ENCODE results near the gene IGSF3. TPM values are rescaled to one million over a fixed set of nuclear protein-coding genes. Genes with fewer than 3 reads are reported as not detected.
A peak's percentile ranks its signal among the peaks of the same experiment; 100 is the strongest.
"Not testable (repeated sequence)": the region's sequence is repeated elsewhere in the genome, so short reads cannot be mapped to it uniquely, and the experiment has no call there.

IGSF3 gene
- total RNA-seq, 1 experiment from 2014 or later: 22.7 TPM

- H3K27ac ChIP-seq; H3K36me3 ChIP-seq; H3K4me1 ChIP-seq; H3K27me3 ChIP-seq; H3K9me3 ChIP-seq (replicated peaks); H3K4me3 ChIP-seq; DNase-seq: not testable (repeated sequence)
Observed at GRCh38 chr1:116642311-116643280, 24.9 kb downstream of the IGSF3 start.

- not testable (repeated sequence) for H3K4me1 ChIP-seq; DNase-seq; H3K36me3 ChIP-seq; H3K4me3 ChIP-seq; H3K9me3 ChIP-seq (replicated peaks); H3K27me3 ChIP-seq; H3K27ac ChIP-seq
Observed at GRCh38 chr1:116637583-116637982, 29.9 kb downstream of the IGSF3 start.

- not testable (repeated sequence) for H3K4me3 ChIP-seq; DNase-seq; H3K9me3 ChIP-seq (replicated peaks); H3K27me3 ChIP-seq; H3K27ac ChIP-seq; H3K36me3 ChIP-seq; H3K4me1 ChIP-seq
Observed at GRCh38 chr1:116636584-116636983, 30.9 kb downstream of the IGSF3 start.

- H3K27ac ChIP-seq; DNase-seq; H3K9me3 ChIP-seq (replicated peaks); H3K4me3 ChIP-seq; H3K27me3 ChIP-seq; H3K4me1 ChIP-seq; H3K36me3 ChIP-seq: not testable (repeated sequence)
Observed at GRCh38 chr1:116634386-116634785, 33.1 kb downstream of the IGSF3 start.

- not testable (repeated sequence) for H3K9me3 ChIP-seq (replicated peaks); H3K36me3 ChIP-seq; H3K4me1 ChIP-seq; H3K27me3 ChIP-seq; H3K27ac ChIP-seq; DNase-seq; H3K4me3 ChIP-seq
Observed at GRCh38 chr1:116631996-116632925, 35.3 kb downstream of the IGSF3 start.

GRCh38 chr1:116631554-116631953 is 36.0 kb downstream of the IGSF3 start:
- not testable (repeated sequence) for H3K27me3 ChIP-seq; H3K36me3 ChIP-seq; DNase-seq; H3K9me3 ChIP-seq (replicated peaks); H3K4me3 ChIP-seq; H3K4me1 ChIP-seq; H3K27ac ChIP-seq

DNA sequence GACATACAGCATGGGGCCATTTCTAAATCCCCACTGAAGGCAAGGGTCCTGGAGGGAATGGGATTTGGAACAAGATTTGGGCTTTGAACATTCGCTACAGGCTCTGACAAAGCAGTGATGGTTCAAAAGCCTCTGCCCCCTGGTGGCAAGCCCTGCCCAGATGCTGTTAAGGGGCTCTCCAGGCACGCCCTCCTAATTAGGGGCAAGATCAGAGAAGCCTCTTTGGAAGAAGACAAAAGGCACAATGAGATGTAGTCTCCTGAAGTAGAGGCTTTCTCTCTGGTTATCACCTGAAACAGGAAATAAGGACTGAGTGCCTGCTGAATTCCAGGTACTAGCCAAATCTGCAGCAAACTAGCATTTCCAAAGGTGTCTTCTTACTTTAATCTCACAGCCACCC is 37.5 kb downstream of the IGSF3 start:
- not testable (repeated sequence) for H3K27me3 ChIP-seq; H3K27ac ChIP-seq; H3K9me3 ChIP-seq (replicated peaks); H3K36me3 ChIP-seq; H3K4me3 ChIP-seq; DNase-seq; H3K4me1 ChIP-seq

DNA sequence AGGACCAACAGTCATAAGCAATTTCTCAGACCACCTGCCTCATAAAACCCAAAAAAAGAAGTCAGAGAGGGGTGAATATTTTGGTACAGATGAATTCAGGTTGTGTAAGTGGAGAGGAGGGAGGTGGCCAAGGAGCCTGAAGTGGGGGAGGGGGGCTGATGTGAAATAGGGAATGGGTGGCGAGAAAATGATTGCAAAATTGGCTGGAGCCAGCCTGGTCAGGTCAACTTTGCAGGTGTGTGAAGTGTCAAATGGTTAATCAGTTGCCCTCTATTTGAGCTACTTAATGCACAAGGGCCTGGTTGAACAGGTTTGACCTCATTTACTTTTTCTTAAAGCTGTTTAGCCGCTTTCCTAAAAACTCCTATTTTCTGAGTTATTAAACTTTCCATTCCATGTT is 38.1 kb downstream of the IGSF3 start:
- not testable (repeated sequence) for DNase-seq; H3K9me3 ChIP-seq (replicated peaks); H3K36me3 ChIP-seq; H3K27ac ChIP-seq; H3K4me1 ChIP-seq; H3K4me3 ChIP-seq; H3K27me3 ChIP-seq

DNA sequence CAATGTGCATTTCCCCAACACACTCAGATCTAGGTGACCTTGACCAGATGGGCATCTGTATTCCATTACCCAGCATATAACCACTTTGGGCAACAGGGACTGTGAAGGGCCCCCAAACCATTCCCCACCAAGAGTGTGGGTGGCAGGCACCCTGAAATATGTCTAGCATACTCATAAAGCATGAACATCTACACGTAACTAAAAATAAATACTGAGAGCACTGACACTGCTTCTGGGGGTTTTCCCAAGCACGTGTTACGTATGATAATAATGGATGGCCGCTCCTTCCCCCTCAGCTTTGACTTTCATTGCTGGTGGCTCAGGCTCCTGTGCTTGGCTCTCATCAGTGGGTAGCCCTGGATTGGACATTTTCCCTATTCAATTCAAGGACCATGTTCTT is 39.1 kb downstream of the IGSF3 start:
- Histone ChIP-seq H3K4me1 (no peaks in the 10 kb centered on the region), H3K9me3 (replicated peaks) (no peaks in the 10 kb centered on the region), H3K36me3 (no peaks in the 10 kb centered on the region), H3K27ac (no peak overlapping the region), H3K4me3 (no peak overlapping the region), H3K27me3 (no peaks in the 10 kb centered on the region)
- DNase-seq: no peak

GRCh38 chr1:116627357-116627756 is 40.2 kb downstream of the IGSF3 start:
- not testable (repeated sequence) for H3K27ac ChIP-seq; H3K4me1 ChIP-seq; H3K27me3 ChIP-seq; H3K36me3 ChIP-seq; H3K4me3 ChIP-seq; H3K9me3 ChIP-seq (replicated peaks)
- peak; percentile 14 to 17 for DNase-seq

DNA sequence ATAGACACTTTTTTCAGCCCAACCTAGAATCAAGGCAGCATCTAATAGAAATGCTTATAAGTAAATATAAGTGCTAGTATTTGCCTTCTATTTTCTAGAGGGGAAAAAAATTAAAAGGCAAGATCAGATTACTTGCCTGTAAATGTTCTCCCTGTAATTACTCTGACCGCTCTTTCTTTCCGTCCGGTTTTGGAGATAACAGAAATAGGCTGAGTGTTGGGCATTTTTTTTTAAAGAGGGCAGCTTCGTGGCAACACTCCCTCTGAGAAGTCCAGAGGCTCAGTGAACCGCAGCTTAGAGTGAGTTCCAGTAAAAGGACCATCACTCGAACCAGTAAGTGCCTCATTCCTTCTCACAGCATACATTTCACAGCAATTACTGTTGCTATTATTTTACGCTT is 40.6 kb downstream of the IGSF3 start:
- H3K9me3 ChIP-seq (replicated peaks); DNase-seq; H3K27me3 ChIP-seq; H3K27ac ChIP-seq; H3K4me1 ChIP-seq; H3K4me3 ChIP-seq; H3K36me3 ChIP-seq: not testable (repeated sequence)

- not testable (repeated sequence) for H3K27me3 ChIP-seq; DNase-seq; H3K27ac ChIP-seq; H3K4me1 ChIP-seq; H3K4me3 ChIP-seq; H3K36me3 ChIP-seq; H3K9me3 ChIP-seq (replicated peaks)
Observed at GRCh38 chr1:116625155-116625554, 42.4 kb downstream of the IGSF3 start.

DNA sequence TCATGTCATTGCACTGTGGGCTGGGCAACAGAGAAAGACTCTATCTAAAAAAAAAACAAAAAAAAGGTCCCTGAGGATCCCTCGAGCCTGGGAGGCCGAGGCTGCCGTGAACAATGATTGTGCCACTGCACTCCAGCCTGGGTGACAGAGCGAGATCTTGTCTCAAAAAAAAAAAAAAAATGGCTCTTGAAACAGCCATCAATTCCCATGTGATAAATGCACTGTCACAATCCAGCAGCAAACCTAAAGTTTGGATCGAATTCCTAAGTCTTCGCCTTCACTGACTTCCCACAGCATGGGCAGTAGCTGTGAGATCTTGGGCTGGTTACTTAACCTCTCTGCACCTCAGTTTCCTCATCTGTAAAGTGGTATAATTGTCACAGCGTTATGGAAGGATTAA is 43.5 kb downstream of the IGSF3 start:
- Histone ChIP-seq H3K9me3 (replicated peaks) (no peaks in the 10 kb centered on the region), H3K4me1 (no peaks in the 10 kb centered on the region), H3K4me3 (no peak overlapping the region), H3K36me3 (no peaks in the 10 kb centered on the region), H3K27me3 (no peaks in the 10 kb centered on the region), H3K27ac (no peak overlapping the region)
- no peak for DNase-seq

- H3K27ac ChIP-seq; H3K36me3 ChIP-seq; H3K9me3 ChIP-seq (replicated peaks); H3K4me3 ChIP-seq; H3K27me3 ChIP-seq; DNase-seq; H3K4me1 ChIP-seq: not testable (repeated sequence)
Observed at GRCh38 chr1:116622496-116622895, 45.0 kb downstream of the IGSF3 start.

DNA sequence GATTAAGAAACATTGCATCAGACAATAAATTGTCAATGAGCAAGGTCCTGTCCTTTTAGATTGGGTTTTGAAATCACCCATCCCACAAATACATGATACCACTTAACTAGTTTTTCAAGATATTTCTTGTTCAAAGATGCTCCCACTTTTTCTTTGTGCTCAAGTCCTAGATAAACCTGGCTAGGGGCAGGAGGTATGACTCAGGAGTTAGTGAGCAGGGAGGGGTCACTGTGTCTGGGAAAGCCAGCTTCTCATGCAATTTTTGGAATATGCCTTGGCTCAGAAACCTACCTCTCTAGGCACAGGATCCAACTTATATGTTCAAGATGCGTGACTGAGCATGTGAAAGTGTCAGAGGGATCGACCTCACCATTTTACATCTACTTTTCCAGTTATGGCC is 45.8 kb downstream of the IGSF3 start:
- not testable (repeated sequence) for H3K27me3 ChIP-seq; H3K27ac ChIP-seq; H3K36me3 ChIP-seq; DNase-seq; H3K9me3 ChIP-seq (replicated peaks); H3K4me3 ChIP-seq; H3K4me1 ChIP-seq
